ENCODE results near the gene RBM19.

The RBM19 gene

DNA sequence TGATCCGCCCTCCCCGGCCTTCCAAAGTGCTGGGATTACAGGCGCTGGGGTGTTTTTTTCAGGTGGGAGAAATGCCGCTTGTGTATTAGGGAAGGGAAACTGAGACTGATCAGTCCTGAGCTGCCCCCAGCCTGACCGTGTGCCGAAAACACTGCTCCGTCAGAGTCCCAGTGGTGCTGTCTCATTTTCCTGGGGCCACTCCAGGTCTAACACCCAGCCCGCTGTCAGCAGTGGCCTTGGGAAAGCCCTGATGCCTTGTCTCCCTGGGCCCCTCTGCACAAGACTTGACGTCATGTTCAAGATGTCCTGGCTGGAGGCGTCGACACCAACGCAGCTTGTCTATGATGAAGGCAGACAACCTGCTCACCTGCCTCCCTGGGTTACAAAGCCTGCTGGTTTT lies 165.9 kb downstream of the RBM19 start:
- H3K4me3 ChIP-seq (ENCODE audit: control insufficient read depth, low read depth, low read length): no peak overlapping the region
- TF ChIP-seq CTCF (IDR thresholded peaks at IDR 0.05; ENCODE audit: control insufficient read depth, insufficient read depth, low read depth, low read length, missing control alignments): no peak
- DNase-seq (ENCODE audit: low read depth): no peak

GRCh38 chr12:113798552-113798951 lies 167.6 kb downstream of the RBM19 start:
- H3K4me3 ChIP-seq (ENCODE audit: control insufficient read depth, low read depth, low read length): no peak overlapping the region
- no peak for DNase-seq (ENCODE audit: low read depth)
- no peak for TF ChIP-seq CTCF (IDR thresholded peaks at IDR 0.05; ENCODE audit: control insufficient read depth, insufficient read depth, low read depth, low read length, missing control alignments)

GRCh38 chr12:113797535-113797868 lies 168.6 kb downstream of the RBM19 start:
- no peak overlapping the region for H3K4me3 ChIP-seq (ENCODE audit: control insufficient read depth, low read depth, low read length)
- DNase-seq (ENCODE audit: low read depth): no peak
- no peak for TF ChIP-seq CTCF (IDR thresholded peaks at IDR 0.05; ENCODE audit: control insufficient read depth, insufficient read depth, low read depth, low read length, missing control alignments)

DNA sequence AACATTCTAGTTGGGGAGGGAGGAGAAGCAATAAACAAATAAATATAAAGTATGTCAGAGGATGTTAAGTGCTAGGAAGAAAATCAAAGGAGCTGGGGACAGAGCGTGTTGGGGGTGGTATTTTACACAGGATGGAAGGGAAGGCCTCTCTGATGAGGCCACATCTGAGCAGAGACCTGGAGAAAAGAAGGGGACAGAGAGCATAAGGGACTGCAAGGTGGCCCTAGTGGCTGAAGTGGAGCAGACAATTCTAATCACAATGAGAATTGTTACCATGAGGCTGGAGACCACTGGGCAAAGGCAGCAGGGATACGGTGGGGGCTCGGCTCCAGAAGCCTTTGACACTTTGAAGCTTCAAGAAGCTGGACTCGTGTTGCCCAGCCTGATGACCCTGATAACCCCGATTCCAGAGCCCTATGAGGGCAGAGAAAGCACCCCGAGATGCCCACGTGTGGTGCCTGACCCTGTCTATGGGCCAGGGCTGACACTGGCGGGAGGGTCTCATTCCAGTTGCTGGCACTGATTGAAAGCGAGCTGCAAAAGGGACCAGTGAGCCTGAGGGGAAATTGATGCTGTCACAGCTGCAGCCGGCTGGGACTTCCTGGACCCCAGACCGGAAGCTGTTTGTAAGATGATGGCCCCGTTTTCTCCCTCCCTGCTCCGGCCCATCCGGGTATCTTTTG lies 169.1 kb downstream of the RBM19 start:
- no peak for DNase-seq (ENCODE audit: low read depth)
- TF ChIP-seq CTCF (IDR thresholded peaks at IDR 0.05; ENCODE audit: control insufficient read depth, insufficient read depth, low read depth, low read length, missing control alignments): no peak
- H3K4me3 ChIP-seq (ENCODE audit: control insufficient read depth, low read depth, low read length): no peak overlapping the region

- H3K4me3 ChIP-seq (ENCODE audit: control insufficient read depth, low read depth, low read length): no peak overlapping the region
- TF ChIP-seq CTCF (IDR thresholded peaks at IDR 0.05; ENCODE audit: control insufficient read depth, insufficient read depth, low read depth, low read length, missing control alignments): no peak
- DNase-seq (ENCODE audit: low read depth): no peak
These were observed 169.9 kb downstream of the RBM19 start for GRCh38 chr12:113796066-113796827.

DNA sequence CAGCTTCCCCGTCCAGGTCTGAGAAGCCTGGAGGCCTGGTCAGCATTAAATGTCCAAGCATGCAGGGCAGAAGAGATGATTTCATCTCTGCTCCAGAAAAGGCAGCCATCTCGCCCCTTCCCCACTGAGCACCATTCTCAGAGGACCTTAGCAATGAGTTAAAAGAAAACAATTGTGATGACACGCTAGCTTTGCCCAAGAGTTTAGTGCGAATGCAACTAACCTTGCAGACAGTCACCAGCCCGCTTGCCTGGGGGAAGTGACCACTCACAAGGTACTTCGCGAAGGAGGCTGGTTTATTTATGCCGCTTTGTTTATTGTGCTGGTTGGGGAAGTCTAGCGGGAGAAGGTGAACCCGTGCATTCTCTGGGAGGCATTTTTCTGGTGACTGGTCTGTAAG lies 170.7 kb downstream of the RBM19 start:
- DNase-seq (ENCODE audit: low read depth): no peak
- no peak overlapping the region for H3K4me3 ChIP-seq (ENCODE audit: control insufficient read depth, low read depth, low read length)
- TF ChIP-seq CTCF (IDR thresholded peaks at IDR 0.05; ENCODE audit: control insufficient read depth, insufficient read depth, low read depth, low read length, missing control alignments): no peak
